Middle frontal gyrus (tissue), 1 donor: ENCODE measurements around the gene INTS1.

ENCODE experiments used
- DNase-seq: peaks from one replicate; pipeline ENCODE4 v3.0.0-alpha.2; 2015; ENCODE audit warnings: low spot score; ENCODE audit errors: extremely low spot score

Gene INTS1

DNA sequence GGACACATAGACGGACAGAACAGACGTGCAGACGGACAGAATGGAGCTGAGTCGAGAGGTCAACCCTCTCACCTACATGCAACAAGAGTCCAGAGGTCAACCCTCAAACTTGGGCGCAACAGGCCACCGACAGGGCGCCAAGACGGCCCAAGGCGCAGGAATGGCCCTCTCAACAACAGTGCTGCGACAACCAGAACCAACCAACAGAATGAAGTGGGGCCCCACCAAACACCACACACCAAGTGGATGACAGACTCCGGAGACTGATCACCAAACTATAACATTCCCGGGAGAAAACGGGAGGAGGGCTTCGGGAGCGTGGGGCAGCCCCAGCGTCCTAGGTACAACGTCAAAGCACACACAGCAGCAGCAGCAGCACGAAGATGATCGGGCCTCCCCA, 13.4 kb downstream of the INTS1 start:
- DNase-seq: no peak

DNA sequence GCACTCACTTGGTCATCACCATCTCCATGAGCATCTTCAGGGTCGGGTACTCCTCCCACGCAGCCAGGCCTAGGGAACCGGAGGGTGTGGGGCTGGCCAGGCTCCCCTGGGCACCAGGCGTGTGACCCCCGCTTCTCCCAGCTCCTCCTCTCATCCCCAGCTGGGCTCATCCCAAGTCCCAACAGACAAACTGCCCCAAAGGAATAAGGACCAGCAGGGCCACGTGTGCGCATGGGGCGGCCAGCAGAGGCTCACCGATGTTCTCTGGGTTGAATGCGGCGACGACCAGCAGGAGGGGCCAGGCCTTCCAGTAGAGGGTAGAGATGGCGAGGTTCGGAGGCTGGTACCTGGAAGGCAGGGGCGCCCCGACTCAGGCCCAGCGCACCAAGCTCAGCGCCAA, 14.9 kb downstream of the INTS1 start:
- no peak for DNase-seq

DNA sequence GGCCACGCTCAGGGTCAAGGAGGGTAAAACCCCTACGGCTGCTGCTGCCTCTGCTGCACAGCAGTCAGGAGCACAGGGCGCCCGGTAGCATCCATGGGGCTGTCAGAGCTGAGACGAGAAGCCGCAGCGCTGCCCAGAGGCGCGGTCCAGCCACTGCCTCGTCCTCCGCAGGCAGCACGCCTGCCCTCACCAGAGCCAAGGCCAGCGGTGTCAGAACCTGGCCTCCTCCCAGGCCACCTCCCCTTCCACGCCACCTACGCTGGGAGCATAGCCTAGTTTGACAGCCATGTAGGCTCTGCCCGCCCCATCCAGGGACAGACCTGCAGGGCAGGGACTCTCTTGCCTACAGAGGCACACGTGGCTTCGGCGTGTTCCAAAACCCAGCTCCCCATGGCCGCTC, 16.2 kb downstream of the INTS1 start:
- DNase-seq: no peak

DNA sequence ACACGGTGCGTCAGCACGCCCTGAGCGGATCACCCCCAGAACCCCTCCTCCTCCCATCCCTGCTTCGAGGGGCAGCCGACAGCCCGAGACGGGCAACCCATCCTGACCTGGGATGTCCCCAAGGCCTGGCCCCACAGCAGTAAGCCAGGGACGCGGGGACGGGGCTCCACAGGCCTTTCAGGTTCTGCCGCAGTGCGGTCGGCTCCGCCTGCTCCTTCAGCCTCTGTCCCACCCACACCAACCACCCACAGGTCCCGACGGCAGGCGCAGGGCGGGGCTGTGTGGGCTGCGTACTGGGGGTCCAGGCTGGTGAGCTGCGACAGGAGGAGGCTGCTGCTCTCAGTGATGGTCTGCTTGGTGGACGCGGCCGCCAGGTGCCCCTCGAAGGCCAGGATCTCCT, 16.7 kb downstream of the INTS1 start:
- DNase-seq: no peak

DNA sequence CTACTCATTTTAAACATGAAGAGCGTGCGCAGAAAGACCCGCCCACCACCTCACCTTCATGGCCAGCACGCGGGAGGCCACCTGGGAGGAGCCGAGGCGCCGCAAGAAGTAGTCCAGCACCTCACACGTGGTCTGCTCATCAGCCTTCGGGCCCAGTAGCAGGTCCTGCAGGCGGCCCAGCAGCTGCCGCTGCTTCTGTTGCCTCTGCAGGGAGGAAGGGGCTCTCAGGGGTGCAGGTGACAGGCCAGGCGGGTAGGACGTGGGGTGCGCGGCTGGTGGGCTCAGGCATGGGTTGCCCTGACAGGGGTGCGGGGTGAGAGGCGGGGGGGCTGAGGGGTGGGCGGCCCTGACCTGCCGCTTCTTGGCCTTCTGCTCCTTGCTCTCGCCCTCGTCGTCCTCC, 17.6 kb downstream of the INTS1 start:
- no peak for DNase-seq

DNA sequence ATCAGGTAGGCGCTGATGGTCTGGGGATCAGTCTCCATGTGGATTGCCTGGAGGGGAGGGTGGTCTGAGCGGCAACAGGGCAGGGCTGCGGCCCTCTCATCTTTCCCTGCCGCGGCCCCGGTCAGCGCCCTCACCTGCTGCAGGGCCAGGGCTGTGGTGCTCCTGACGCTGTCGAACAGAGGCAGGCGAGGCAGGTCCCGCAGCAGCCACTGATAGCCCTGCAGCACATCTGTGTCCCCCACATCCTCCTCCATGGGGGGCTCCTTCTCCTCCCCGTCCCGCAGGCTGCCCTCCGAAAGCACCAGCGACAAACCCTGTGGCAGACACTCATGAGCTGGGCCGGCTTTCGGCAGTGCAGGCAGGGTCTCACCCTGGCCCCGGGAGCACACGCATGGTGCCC, 19.0 kb downstream of the INTS1 start:
- no peak for DNase-seq

DNA sequence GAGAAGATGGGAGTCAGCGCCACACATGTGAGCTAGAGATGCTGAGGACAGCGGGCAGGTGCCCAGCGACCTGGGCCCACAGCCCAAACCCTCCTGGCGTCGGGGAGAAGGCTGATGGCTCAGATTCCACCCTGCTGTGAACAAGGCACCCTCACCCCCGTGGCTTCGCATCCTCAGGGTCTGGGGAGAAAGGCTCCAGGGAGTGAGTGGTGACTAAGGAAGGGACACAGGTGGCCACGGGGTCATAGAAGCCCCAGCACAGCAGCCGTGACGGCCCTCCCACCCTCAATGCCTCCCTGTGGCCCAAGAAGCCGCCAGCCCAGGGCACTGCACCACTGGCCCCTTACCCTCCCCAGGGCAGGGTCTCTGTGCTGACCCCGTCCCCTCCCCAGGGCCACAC, 19.6 kb downstream of the INTS1 start:
- DNase-seq: no peak

DNA sequence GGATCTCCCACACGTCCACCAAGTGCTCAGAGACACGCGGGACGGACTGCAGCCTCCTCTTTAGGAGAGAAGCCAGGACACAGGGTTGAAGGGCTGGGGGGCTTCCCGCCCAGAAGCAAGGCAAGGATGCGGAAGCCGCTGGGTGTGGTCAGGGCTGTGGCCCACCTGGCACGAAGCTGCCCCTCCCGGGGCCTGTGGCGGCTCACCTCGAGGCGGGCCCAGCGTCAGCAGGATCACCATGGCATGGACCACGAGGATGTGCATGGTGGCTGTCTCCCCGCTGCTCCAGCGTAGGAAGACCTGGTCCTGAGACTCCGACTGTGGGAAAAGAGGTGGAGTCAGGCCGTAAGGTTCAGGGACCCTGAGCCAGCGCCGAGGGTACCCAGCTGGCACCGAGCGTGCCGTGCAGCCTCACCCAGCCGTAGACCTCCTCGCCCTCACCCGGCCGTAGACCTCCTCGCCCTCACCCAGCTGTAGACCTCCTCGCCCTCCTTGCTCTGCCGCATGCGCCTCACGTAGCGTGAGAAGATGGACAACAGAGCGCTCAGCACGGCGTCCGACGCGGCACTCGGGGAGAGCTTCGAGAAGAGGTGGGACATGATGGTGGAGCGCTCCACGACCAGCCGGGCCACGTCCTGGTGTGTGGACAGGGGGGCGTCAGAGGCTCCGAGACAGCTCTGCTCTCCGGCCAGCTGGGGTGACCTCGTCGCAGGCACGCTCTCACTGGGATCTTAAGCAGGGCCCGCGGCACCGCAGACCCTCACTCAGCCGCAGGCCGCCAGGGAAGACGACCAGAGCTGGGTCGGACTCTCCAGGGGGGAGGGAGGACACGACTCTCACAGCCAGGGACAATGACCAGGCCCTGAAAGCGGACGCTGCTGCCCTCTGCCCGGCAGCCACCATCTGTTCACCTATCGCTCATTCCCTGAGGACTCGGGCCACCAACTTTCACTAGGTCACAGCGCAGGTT, 20.4 kb downstream of the INTS1 start:
- no peak for DNase-seq

DNA sequence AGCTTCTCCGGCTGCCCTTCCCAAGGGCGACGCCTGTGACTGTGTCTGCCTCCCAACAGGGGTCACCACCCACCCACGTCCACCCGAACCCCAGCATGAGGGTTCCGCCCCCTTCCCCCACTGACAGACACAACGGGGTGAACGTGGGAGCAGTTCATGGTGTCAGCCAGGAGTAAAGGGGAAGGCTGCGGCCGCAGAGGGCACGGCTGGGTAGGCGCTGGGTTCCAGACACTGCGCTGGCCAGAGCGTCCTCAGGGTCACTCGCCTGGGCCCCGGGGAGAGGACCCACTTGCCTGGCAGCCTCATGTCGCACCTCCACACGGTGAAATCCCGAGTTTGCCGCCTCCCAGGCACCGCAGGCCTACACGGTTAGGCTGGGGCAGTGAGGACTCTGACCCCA, 21.1 kb downstream of the INTS1 start:
- DNase-seq: no peak

DNA sequence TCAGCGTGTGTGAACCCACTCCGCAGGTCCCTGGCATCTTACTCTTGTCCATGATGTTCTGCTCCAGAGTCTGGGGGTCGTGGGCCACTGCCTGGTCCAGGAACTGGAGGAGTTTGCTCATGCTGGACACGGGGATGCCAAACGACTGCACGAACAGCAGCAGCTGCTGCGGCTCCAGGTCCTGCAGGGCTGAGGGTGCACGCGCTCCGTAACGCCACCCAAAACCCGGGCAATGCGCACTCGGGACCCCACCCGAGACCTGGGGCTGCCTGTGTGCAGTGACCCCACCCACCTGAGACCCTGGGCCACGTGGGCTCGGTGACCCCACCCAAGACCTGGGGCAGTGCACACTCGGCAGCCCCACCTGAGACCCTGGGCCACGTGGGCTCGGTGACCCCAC, 22.9 kb downstream of the INTS1 start:
- no peak for DNase-seq

DNA sequence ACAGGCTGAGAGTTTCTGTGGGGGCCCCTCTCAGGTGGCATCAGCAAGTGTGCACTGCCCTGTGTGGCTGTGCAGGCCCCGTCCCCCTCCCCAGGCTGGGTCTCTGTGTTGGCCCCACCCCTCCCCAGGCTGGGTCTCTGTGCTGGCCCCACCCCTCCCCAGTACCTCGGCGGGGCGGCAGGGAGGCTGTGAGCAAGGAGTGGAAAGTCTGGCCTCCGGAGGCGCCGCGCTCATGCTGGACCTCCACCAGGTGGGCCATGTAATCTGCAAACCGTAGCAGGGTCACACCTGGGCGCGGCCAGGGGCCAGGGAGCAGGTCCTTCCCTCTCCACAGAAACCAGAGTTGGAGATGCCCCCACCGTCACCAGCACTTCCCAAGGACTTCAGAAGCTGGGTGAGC, 23.5 kb downstream of the INTS1 start:
- DNase-seq: no peak

DNA sequence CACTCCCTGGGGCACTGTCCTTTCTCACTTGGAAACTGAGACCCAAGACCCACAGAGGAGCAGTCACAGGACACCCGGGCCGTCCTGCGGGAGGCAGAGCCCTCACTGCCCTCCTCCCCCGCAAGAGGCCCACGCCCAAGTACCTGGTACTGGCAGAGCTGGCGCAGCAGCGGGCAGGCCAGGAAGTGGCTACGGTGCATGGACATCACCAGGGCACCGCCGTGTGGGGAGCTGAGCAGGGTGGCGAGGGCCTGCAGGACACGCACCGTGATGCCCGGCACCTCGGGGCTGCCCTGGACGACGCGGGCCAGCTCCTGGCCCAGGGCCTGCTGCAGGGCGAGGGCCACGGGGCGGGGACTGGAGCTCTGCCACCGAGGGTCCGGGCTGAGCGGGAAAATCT, 24.9 kb downstream of the INTS1 start:
- DNase-seq: no peak

DNA sequence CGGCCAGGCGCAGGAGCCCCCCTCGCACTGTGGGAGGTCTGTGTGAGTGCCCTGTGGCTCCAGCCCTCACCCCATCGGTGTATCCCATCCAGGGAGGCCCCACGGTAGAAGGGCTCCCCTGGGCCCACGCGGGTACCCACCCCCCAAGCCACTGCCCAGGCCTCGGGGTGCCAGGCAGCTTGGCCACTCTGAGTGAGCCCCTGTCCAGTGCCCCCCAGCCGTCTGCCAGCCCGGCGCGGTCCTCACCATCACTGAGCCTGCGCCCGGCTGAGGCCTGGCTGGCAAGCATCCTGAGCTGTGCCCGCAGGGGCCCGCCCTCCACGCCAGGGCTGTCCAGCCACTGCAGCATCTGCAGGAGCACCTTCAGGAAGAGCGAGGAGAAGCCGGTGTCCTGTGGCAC, 25.7 kb downstream of the INTS1 start:
- no peak for DNase-seq

DNA sequence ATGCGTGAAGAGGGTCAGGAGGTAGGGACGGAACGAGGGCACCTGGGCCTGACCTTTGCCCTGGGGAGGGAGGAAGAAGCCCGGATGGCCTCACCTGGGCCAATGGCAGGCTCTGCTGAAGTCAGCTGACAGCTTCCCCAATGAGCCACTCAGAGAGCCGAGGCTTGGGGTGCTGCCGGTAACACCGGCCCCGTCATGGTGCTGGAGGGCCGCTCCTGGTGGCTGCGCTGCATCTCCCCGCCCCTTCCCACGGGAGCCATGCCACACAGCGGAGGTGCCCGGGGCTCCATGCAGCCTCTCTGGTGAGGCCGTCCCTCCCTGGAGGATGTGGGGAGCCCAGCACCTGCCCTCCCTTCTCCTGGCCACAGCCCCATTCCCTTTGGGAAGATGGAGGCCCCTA, 27.3 kb downstream of the INTS1 start:
- no peak for DNase-seq

DNA sequence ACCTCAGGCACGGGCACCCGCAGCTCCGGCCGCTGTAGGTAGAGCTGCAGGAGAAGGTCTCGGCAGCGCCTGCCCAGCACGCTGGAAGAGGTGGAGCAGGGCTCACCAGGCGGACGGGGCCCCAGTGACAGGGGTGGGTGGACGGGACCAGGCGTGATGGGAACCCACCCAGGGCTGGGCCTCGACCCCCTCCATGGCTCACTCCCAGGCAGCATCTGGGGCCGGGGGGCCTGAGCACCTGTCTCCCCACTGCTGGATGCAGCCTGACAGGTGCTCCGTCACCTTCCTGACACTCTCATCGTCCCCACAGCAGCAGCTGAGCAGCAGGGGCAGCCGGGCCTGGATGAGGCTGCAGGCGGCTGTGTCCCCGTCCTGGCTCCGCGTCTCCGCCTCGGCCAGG, 28.2 kb downstream of the INTS1 start:
- DNase-seq: no peak

DNA sequence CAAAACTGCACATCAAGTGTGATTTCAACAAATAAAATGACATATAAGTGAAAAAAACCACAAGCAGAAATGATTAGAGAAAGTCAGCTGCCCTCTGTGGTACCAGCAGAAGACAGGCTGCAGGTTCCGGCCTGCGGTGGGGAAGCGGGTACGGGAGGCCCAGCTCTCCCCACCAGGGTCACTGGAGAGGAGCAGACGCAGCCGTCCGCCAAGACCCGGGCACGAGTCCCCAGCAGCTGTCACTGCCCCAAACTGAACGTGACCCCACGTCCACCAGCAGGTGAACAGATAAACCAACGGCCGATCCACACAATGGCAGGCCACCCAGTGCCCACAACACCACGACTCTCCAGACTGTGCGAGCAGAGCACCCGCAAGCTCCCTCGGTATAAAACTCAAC, 28.8 kb downstream of the INTS1 start:
- DNase-seq: no peak

DNA sequence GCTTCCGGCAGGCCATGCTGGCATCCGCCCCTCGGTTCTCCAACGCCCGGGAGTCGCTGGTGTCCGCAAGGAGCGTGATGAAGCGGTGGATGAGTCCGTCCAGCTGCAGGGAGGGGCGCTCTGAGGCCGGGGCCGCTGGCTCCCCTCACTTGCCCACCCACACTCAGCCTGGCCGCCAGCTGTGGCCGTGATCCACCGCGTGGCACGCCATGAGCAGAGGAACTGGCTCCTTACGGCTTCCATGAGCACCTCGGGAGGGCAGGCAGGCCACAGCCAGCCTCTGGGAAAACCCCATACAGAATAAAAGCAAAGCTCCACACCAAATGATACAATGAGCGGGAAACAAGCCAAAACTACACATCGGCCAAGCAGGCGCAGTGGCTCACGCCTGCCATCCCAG, 29.5 kb downstream of the INTS1 start:
- no peak for DNase-seq

DNA sequence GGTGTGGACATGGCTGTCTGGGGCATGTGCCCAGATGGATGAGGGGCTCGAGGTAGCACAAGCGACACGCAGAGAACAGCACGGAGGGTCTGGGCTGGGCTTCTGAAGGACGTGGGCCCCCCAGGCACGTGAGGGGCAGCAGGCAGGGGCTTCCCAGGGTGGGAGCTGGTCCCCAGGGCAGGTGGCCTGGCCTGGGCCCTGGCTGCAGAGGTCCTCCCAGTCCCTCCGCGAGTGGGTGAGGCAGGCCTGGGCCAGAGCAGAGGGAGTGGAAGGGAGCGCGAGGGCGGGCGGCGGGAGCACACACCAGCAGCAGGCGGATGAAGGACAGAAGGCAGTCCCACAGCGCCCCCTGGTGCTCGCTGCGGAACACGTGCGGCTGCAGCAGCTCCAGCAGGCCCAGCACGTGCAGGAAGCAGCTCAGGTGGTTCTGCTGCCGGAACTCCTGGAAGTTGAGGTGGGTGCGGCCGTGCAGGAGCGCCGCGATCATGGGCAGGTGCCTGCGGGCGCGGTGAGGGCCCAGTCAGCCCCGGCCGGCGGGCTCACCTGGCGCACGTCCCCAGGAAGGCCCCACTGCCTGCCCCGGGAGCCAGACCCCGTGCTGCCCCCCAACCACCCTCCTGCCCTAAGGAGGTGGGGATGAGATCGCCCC, 30.2 kb downstream of the INTS1 start:
- DNase-seq: no peak

DNA sequence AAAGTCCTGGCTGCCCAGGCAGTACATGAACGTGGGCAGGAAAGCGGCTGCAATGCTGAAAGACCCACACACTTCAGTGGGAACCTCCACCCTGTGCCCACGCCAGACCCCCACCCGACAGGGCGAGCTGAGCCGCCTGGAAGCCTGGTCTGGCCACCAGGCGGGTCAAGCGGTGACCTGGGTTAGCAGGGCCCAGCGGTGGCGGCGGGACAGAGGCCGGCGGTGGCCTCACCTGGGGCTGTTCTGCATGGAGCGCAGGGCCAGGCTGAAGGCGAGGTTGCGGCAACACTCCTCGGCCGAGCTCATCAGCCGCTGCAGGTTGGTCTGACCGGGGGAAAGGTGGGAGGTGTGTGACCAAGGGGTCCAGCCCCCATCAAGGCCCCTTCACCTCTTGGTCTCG, 33.3 kb downstream of the INTS1 start:
- DNase-seq: no peak

DNA sequence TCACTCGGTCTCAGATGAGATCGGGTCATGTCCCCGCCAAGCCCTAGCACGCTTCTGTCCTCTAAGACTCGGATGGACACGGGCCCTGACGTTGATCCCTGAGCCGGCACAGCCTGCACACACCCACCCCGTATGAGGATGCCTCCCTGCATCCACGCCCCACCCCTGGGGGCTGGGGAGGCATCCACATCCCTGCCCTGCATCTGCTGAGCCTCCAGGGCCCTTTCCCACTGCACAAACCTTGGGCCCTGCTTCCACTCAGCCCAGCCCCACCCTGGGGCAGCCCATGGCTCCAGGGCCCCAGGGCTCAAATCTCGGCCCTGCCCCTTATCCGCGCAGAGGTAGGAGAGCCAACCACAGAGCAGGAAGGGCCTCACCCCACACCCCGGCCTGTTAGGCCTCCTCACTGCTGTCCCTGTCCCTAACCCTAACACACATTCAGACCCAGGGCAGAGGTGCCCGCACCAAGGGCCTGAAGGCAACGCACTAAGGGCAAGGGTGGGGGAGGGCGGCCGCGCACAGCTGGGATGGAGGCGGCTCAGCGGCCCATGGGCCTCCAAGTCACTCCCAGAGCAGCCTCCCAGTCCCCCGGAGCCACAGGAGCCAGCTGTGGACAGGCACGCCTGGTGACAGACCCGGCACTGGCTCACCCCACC, 35.4 kb downstream of the INTS1 start:
- no peak for DNase-seq

DNA sequence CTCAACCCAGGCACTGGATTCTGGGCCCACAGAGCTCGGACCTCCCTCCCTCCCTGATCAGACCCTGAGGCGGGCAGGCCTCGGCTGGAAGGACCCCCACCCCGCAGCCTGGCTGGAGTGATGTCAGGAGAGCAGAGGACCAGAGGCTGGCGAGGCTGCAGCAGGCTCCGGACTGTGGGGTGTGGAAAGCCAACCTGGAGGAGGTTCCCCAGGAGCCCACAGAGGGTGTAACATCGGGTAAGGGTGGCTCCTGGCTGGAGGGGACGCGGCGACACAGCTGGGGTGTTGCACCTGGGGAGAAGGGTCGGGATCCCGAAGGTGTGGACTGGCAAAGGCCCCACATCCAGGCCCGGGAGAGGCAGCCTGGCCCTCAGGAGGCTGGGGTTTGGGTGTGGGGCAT, 36.0 kb downstream of the INTS1 start:
- DNase-seq: no peak

DNA sequence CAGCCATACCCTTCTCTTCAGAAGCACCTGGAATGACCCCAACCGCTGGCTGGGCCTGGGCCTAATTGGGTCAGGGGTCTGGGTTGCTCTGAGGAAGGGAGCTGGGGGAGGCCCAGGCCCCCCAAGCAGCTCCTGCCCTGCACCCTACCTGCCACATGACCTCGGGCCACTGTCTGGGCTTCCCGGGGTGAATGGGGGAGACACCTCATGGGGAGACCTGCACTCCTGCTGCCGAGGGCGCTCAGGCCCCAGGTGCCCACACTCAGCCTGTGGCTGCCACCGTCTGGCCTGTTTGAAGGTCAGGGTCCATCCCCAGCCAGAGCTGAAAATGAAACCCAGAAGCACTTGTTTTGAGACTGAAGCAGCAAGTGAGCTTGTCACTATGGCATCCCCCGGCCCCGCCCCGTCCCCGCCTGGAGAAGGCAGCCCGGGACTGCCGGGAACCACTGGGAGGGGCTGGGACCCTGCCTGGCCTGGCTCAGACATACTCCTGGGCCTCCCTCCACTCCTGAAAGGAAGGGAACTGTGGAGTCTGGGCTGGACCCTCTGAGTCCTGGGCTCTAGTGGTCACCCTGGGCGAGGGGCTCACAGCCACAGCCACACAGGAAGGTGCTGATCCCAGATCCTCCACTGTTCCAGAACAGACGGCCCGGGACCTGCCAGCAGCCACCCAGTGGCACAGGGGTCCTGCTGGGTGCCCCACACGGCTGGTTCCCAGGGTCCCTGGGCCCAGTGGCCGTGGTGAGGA, 37.5 kb downstream of the INTS1 start:
- DNase-seq: no peak
